HEK293T (cell line): ENCODE measurements around the gene PRPSAP1.

ENCODE experiments used
- CTCF ChIA-PET: fragments of 350-600 bp; formaldehyde crosslinking; extraction: SDS; loops from one replicate; lab custom pipeline; 2021; ENCODE audit warnings: antibody characterized with exemption, inconsistent platforms; lab: Yijun Ruan, JAX
- POLR2A ChIA-PET: fragments of 350-600 bp; formaldehyde crosslinking; extraction: SDS; loops from one replicate; lab custom pipeline; 2020; ENCODE audit warnings: antibody characterized with exemption, inconsistent platforms; lab: Yijun Ruan, JAX
- DNase-seq: peaks from one replicate; pipeline ENCODE4 v3.0.0; 2012; ENCODE audit warnings: mixed read lengths; ENCODE audit errors: extremely low spot score
- ARNT ChIP-seq: fragments of 450-650 bp; IDR thresholded peaks from 2 replicates; pipeline ENCODE4 v1.6.1; 2017; ENCODE audit warnings: mild to moderate bottlenecking
- BHLHE40 ChIP-seq: fragments of 450-650 bp; IDR thresholded peaks from 2 replicates; pipeline ENCODE4 v1.6.1; 2016; ENCODE audit warnings: mild to moderate bottlenecking, moderate library complexity, borderline replicate concordance
- CTBP1 ChIP-seq: fragments of 450-650 bp; IDR thresholded peaks from 2 replicates; pipeline ENCODE4 v1.6.1; 2016; ENCODE audit warnings: borderline replicate concordance
- ELF4 ChIP-seq: fragments of 450-650 bp; IDR thresholded peaks from 2 replicates; pipeline ENCODE4 v1.6.1; 2017; ENCODE audit warnings: antibody characterized with exemption
- FOXA1 ChIP-seq: fragments of 450-650 bp; IDR thresholded peaks from 2 replicates; pipeline ENCODE4 v1.6.1; 2016; ENCODE audit warnings: mild to moderate bottlenecking
- FOXK2 ChIP-seq: fragments of 450-650 bp; IDR thresholded peaks from 2 replicates; pipeline ENCODE4 v1.6.1; 2016; ENCODE audit warnings: mild to moderate bottlenecking
- FOXM1 ChIP-seq: fragments of 450-650 bp; IDR thresholded peaks from 2 replicates; pipeline ENCODE4 v1.6.1; 2017; ENCODE audit warnings: mild to moderate bottlenecking, borderline replicate concordance
- HDGF ChIP-seq: fragments of 450-650 bp; IDR thresholded peaks from 2 replicates; pipeline ENCODE4 v1.6.1; 2017; ENCODE audit warnings: antibody characterized with exemption, borderline replicate concordance
- L3MBTL2 ChIP-seq: fragments of 450-650 bp; conservative IDR thresholded peaks from 2 replicates; pipeline ENCODE4 v1.6.1; 2016; ENCODE audit warnings: mild to moderate bottlenecking
- LEF1 ChIP-seq: fragments of 450-650 bp; IDR thresholded peaks from 2 replicates; pipeline ENCODE4 v1.6.1; 2017; ENCODE audit warnings: mild to moderate bottlenecking, borderline replicate concordance
- NFRKB ChIP-seq: fragments of 450-650 bp; IDR thresholded peaks from 2 replicates; pipeline ENCODE4 v1.6.1; 2016; ENCODE audit warnings: mild to moderate bottlenecking, moderate library complexity
- PKNOX1 ChIP-seq: fragments of 450-650 bp; IDR thresholded peaks from 2 replicates; pipeline ENCODE4 v1.6.1; 2016
- SP1 ChIP-seq: fragments of 450-650 bp; IDR thresholded peaks from 2 replicates; pipeline ENCODE4 v1.6.1; 2017
- SUZ12 ChIP-seq: fragments of 450-650 bp; IDR thresholded peaks from 2 replicates; pipeline ENCODE4 v1.6.1; 2016; ENCODE audit warnings: mild to moderate bottlenecking
- TARDBP ChIP-seq: fragments of 450-650 bp; IDR thresholded peaks from 2 replicates; pipeline ENCODE4 v1.6.1; 2016
- ZNF384 ChIP-seq: fragments of 450-650 bp; IDR thresholded peaks from 2 replicates; pipeline ENCODE4 v1.6.1; 2016

PRPSAP1 gene

GRCh38 chr17:76264425-76264754 lies 89.3 kb downstream of the PRPSAP1 start:
- CTCF ChIA-PET, result interaction anchor here (0.6 to 1.5 kb wide), 4 partner anchors 15 to 967 kb away, joined by 3 to 8 read pairs (median 3); no protein-coding TSS in a partner anchor

GRCh38 chr17:76263896-76264295 lies 89.8 kb downstream of the PRPSAP1 start:
- TF ChIP-seq BHLHE40 (no peak), LEF1 (no peak), L3MBTL2 (no peak), SP1 (no peak), FOXM1 (no peak), CTBP1 (no peak), FOXA1 (no peak), TARDBP (no peak), ZNF384 (no peak), NFRKB (no peak)
- no peak for DNase-seq
- ChIA-PET CTCF (interaction anchor here (0.6 to 1.5 kb wide), 4 partner anchors 16 to 966 kb away, joined by 3 to 8 read pairs (median 3); no protein-coding TSS in a partner anchor), POLR2A (interaction anchor here (1.0 to 3.0 kb wide), 6 partner anchors 9 to 22 kb away, joined by 4 to 24 read pairs (median 6); partner anchors contain the start of gene RNF157)

More at GRCh38 chr17:76264425-76264754, 89.3 kb downstream of the PRPSAP1 start:
- DNase-seq, result no peak
- POLR2A ChIA-PET, result interaction anchor here (0.6 to 3.0 kb wide), 12 partner anchors 8 to 320 kb away, joined by 3 to 24 read pairs (median 4); partner anchors contain the start of gene RNF157
- TF ChIP-seq CTBP1, result no peak
- TF ChIP-seq SP1, result no peak
- no peak for TF ChIP-seq ELF4
- TF ChIP-seq BHLHE40, result no peak
- no peak for TF ChIP-seq ARNT
- TF ChIP-seq PKNOX1, result no peak

- POLR2A ChIA-PET, result interaction anchor here (1.0 to 3.0 kb wide), 3 partner anchors 16 to 139 kb away, joined by 4 to 24 read pairs (median 4); partner anchors contain the start of gene RNF157
- TF ChIP-seq SUZ12, result no peak
- no peak for TF ChIP-seq FOXK2
- TF ChIP-seq L3MBTL2, result no peak
- TF ChIP-seq PKNOX1, result no peak
- TF ChIP-seq ZNF384, result no peak
- no peak for TF ChIP-seq NFRKB
- TF ChIP-seq SP1, result no peak
- TF ChIP-seq CTBP1, result no peak
- TF ChIP-seq LEF1, result no peak
- TF ChIP-seq FOXA1, result no peak
- no peak for TF ChIP-seq HDGF
- TF ChIP-seq ARNT, result no peak
- TF ChIP-seq FOXM1, result no peak
- no peak for DNase-seq
- CTCF ChIA-PET, result interaction anchor here (0.9 to 1.0 kb wide), 2 partner anchors 16 to 159 kb away, joined by 3 read pairs; partner anchors contain the start of gene EXOC7
Measured at GRCh38 chr17:76262732-76263344, 90.9 kb downstream of the PRPSAP1 start.

GRCh38 chr17:76261421-76262215 lies 92.1 kb downstream of the PRPSAP1 start:
- no peak for DNase-seq
- ChIA-PET CTCF (interaction anchor here (0.6 to 0.7 kb wide), 2 partner anchors 136 to 235 kb away, joined by 3 read pairs; partner anchors contain the start of gene EVPL), POLR2A (interaction anchor here (2.2 kb wide), 1 partner anchor 21 kb away, joined by 8 read pairs; the partner anchor contains the start of gene RNF157)
- TF ChIP-seq FOXA1, result no peak
- TF ChIP-seq CTBP1, result no peak
- TF ChIP-seq ARNT, result no peak
- TF ChIP-seq BHLHE40, result no peak
- no peak for TF ChIP-seq L3MBTL2
- TF ChIP-seq SUZ12, result no peak
- TF ChIP-seq ZNF384, result no peak
- TF ChIP-seq TARDBP, result no peak
- no peak for TF ChIP-seq ELF4
- TF ChIP-seq HDGF, result no peak
- TF ChIP-seq SP1, result no peak

- TF ChIP-seq FOXA1 (no peak), L3MBTL2 (no peak), CTBP1 (no peak), ELF4 (no peak), FOXK2 (no peak), BHLHE40 (no peak), TARDBP (no peak), LEF1 (no peak), NFRKB (no peak), SP1 (no peak), SUZ12 (no peak), PKNOX1 (no peak), ZNF384 (no peak), FOXM1 (no peak), ARNT (no peak), HDGF (no peak)
- ChIA-PET CTCF (no interaction called here), POLR2A (interaction anchor here (2.2 kb wide), 1 partner anchor 20 kb away, joined by 8 read pairs; the partner anchor contains the start of gene RNF157)
- DNase-seq, result no peak
Measured at GRCh38 chr17:76260669-76261068, 93.0 kb downstream of the PRPSAP1 start.

- DNase-seq, result no peak
- CTCF ChIA-PET, result no interaction called here
- POLR2A ChIA-PET, result interaction anchor here (2.2 kb wide), 1 partner anchor 19 kb away, joined by 8 read pairs; the partner anchor contains the start of gene RNF157
- TF ChIP-seq FOXM1 (no peak), BHLHE40 (no peak)
Measured at GRCh38 chr17:76260220-76260619, 93.5 kb downstream of the PRPSAP1 start.
